Muscle of back (tissue), 11 donors: Measurements from ENCODE around the gene CRIP2. TPM values are rescaled to one million over a fixed set of nuclear protein-coding genes. Genes with fewer than 3 reads are reported as not detected.

Experiments used
- DNase-seq, 3 donors: peaks; one replicate each; pipeline versions ENCODE4 v3.0.0 to v3.0.0-alpha.2; 2013
- polyA plus RNA-seq, 10 donors: library from polyadenylated mRNA; unstranded; fragments of 120-200 nt; gene quantifications; one replicate each; pipeline ENCODE4 v1.2.1, GENCODE V29; 2013; ENCODE audit not compliant: insufficient read length in 10 of 10

CRIP2 gene
- polyA plus RNA-seq, 10 donors: 168 to 264 (median 195) TPM

GRCh38 chr14:105496831-105497591, 22.4 kb downstream of the CRIP2 start:
- DNase-seq: no peak

GRCh38 chr14:105497671-105498429, 23.2 kb downstream of the CRIP2 start:
- DNase-seq: no peak

- no peak for DNase-seq
Measured at GRCh38 chr14:105498430-105499255, 24.0 kb downstream of the CRIP2 start.

GRCh38 chr14:105499256-105500035, 24.8 kb downstream of the CRIP2 start:
- no peak for DNase-seq

- DNase-seq: no peak
Measured at GRCh38 chr14:105500036-105500725, 25.6 kb downstream of the CRIP2 start.

GRCh38 chr14:105500726-105501101, 26.1 kb downstream of the CRIP2 start:
- DNase-seq: no peak

- no peak for DNase-seq
Measured at GRCh38 chr14:105501504-105502291, 27.1 kb downstream of the CRIP2 start.

- DNase-seq: no peak
Measured at GRCh38 chr14:105502446-105503295, 28.1 kb downstream of the CRIP2 start.

GRCh38 chr14:105503296-105503640, 28.6 kb downstream of the CRIP2 start:
- DNase-seq: no peak

GRCh38 chr14:105503935-105504692, 29.5 kb downstream of the CRIP2 start:
- DNase-seq: no peak

- DNase-seq: no peak
Measured at GRCh38 chr14:105505101-105505500, 30.5 kb downstream of the CRIP2 start.

GRCh38 chr14:105507247-105507646, 32.6 kb downstream of the CRIP2 start:
- DNase-seq: no peak

GRCh38 chr14:105508069-105508468, 33.4 kb downstream of the CRIP2 start:
- DNase-seq: no peak

- DNase-seq: no peak
Measured at GRCh38 chr14:105508601-105509000, 34.0 kb downstream of the CRIP2 start.

GRCh38 chr14:105517096-105517495, 42.5 kb downstream of the CRIP2 start:
- DNase-seq: no peak

GRCh38 chr14:105519946-105520698, 45.5 kb downstream of the CRIP2 start:
- no peak for DNase-seq

GRCh38 chr14:105525326-105525725, 50.7 kb downstream of the CRIP2 start:
- no peak for DNase-seq
